Measurements from ENCODE around the gene COPB2.

The COPB2 gene

GRCh38 chr3:139327231-139327630, 62.2 kb downstream of the COPB2 start:
- DNase-seq (ENCODE audit: low spot score): no peak

DNA sequence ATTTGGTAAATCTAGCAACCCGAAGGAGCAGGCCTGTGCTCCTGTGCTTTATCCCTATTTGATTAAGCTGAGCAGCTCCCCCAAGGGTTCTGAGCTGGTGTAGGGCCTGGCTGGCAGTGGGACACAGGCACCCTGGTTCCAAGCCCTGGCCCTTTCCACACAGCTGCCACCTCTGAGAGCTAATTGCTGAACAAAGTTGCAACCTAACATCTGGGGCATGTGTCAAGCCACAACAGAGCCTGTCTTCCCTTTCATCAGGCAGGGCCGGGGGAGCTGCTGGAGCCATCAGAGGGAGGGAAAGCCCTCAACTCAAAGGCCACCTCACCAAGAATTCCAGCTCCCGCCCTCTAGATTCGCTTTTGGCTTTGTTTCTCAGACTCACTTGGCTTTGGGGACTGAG, 62.7 kb downstream of the COPB2 start:
- DNase-seq (ENCODE audit: low spot score): no peak

DNA sequence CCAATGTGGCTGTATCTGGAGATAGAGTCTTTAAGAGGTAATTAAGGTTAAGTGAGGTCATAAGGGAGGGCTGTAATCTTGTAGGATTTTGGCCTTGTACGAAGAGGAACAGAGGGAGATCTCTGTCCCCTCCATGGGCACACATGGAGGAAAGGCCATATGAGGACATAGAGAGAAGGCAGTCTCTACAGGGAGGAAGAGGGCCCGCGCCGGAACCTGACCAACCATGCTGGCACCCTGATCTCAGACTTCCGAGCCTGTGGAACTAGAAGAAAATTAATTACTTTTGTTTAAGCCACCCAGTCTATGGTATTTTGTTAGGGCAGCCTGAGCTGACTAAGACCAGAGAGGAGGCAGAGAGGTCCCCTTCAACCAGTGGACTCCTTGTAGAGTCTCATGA, 63.3 kb downstream of the COPB2 start:
- DNase-seq (ENCODE audit: low spot score): no peak

DNA sequence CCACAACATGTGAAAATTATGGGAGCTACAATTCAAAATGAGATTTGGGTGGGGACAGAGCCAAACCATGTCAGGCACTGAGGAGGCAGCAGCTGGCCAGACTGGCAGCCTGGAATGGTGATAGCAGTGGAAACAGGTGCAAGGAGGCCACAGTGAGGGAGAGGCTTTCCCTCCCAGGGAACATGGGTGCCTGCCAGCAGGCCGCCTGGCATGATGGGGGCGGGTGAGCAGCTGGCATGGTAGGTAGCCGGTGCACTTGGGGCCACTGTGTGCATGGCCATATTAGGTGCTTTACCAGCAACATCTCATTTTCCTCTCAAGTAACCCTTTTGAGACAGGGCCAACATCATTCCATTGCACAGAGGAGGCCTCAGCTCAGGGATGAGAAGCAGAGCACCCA, 63.9 kb downstream of the COPB2 start:
- DNase-seq (ENCODE audit: low spot score): no peak

DNA sequence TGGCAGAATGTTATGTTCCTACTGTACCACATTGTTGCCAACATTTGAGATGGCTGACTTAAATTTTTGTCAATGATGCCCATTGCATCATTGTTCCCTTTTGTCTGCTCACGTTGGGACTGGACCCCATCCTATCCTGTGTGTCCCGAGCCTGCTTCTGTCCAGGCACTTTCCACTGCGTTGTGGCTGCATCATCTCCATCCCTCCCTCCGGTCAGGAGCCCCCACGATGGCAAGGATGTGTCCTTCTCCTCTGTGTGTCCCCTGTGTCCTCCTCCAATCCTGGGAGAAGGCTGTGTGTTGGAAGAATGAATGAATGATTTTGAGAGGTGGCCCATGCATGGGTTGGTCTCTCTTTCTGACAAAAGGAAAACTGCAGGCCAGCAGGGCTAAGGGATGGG, 65.0 kb downstream of the COPB2 start:
- DNase-seq (ENCODE audit: low spot score): no peak

DNA sequence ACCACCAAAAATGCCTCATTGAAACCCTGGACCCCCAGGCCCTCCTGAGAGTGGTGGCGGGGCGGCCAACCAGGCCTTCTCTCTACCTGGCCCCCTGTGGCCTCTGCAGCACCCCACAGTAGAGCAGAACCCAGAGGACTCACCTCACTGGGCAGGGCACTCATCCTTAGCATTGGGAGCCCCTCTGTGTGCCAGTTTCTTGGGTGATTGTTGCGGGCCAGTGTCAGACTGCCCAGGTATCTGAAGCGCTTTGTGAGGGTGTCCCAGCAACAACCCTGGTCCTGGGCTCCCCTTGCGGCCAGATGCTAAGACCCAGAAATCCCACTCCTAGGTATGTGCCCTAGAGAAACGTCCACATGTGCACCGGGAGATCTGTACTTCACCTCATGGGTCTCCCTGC, 66.3 kb downstream of the COPB2 start:
- no peak for DNase-seq (ENCODE audit: low spot score)

GRCh38 chr3:139322346-139322745, 67.1 kb downstream of the COPB2 start:
- no peak for DNase-seq (ENCODE audit: low spot score)

GRCh38 chr3:139320551-139321309, 68.7 kb downstream of the COPB2 start:
- DNase-seq (ENCODE audit: low spot score): no peak

DNA sequence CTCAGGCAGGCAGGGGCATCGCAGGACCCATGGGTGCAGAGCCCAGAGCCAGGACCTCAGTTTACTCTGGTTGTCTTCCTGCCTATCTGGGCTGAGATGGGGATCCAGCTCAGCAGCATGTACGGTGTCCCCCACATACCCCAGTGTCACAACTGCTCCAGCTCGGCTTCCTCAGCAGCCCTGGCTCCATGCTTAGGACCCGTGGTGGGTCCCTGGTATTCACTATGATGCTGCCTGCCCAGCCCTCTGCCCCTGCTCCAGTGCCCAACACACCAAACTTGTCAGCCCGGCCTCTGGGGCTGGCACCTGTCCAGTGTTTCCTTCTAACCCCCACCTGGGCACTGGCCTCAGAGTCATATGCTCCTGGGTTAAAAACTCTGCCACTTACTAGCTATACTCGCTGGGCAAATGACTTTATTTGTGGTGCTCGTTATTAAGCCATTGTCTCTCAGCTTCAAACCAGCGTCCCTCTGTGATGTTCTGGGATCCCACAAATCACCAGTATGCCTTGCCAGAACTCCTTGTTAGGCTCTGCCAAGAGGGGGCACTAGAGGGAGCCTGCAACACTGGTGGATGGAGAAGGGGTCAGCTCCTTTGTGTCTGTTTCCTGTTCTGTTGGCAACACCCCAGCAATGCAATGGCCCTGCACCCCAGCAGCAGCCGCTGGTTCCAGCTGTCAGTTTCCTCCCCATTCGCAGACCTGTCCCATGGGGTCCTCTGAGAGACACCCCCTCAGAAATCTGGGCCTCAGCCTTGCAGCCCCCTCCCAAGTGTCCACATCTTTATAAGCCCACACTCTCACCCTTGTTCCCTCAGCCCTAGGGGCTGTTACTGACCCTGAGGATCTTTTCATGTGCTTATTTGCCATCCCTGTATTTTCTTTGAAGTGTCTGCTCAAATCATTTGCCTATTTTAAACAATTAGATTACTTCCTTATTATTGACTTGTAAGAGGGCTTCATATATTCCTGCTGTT, 69.7 kb downstream of the COPB2 start:
- DNase-seq (ENCODE audit: low spot score): no peak

DNA sequence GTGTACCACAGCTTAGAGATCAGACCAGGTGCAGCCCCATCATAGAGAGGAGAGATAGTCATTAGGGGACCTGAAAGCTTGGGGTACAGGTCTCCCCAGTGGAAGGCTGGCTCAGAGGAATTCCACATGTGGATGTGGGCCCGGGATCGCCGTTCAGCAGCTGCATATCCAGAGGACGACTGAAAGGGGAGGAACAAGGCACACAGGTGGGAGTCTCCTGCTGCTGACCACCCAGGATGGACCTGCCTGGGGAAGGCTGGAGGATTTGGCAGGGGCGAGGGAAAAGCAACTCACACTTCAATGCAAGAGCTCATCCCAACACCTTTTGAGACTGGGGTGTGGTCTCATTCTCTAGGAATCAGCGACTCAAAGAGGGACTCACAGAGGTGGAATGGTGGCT, 70.6 kb downstream of the COPB2 start:
- no peak for DNase-seq (ENCODE audit: low spot score)

DNA sequence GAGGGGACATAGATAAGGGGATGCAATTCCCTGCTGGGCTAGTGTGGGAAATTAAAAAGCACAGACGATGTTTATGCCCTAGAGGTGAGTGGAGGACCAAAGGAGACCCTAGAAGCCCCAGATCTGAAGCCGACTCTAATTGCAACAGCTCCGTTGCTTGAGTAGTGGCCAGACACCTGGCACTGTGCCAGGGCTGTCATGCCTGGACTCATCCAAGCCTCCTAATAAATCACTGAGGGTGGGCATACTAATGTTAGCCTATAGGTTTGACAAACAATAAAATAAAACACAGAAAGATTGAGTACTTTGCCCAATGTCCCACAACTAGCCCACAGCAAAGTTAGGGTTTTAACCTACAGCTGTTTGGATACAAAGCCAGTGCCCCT, 71.0 kb downstream of the COPB2 start:
- no peak for DNase-seq (ENCODE audit: low spot score)

DNA sequence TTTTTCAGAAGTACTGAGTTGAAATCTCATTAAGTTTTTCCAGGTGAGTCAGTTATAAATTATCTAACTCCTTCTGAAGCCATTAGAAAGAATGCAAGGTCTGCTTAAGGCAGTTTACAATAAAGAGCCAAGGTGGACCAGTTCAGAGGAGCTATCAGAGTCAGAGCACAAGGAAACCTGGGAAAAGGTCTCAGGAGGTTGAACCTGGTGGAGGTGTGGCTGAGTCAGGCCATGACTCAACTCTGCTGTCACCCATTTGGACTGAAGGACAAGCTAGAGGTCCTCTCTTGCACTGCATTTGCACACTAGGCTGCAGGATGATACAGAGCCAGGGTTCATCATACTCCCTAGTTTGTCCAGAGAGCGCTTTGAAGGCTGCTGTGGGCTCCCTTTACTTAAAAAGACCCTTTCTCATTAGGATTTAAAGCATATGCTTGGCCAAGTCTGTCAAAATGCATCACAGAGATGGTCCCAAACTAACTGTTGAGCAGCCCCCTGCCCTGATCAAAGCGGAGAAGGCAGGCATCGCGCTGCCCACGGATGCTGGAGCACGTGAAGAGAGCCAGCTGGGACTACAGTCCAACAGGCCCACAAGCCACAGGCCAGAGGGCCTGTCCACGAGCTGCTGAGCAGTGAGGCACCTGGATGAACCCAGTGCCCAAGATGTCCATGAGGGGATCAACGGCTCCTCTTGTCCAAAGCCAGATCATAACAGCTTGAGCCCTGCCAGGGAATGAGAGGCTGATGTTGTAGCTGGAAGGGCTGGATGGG, 71.6 kb downstream of the COPB2 start:
- DNase-seq (ENCODE audit: low spot score): no peak

GRCh38 chr3:139317215-139317614, 72.2 kb downstream of the COPB2 start:
- DNase-seq (ENCODE audit: low spot score): no peak

- DNase-seq (ENCODE audit: low spot score): no peak
These were observed 75.5 kb downstream of the COPB2 start for GRCh38 chr3:139313921-139314320.

DNA sequence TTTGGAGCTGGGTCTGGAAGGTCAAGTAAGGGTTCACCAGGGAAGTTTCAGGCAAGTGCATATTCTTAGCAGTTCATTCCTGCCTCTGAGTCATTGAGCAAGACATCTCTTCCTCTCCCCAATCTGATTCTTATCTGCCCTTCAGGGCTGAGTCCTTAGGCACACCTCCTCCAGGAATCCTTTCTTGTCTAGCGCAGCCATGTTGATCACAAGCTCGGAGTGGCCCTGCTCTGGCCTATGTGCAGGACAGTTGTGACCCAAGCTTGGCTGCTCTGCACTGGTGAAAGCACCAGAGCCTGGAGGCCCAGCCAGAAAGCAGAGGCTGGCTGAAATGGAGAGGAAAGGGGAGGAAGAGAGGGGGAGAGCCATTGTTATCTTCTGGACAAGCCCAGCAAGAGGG, 76.5 kb downstream of the COPB2 start:
- no peak for DNase-seq (ENCODE audit: low spot score)

- DNase-seq (ENCODE audit: low spot score): no peak
These were observed 77.0 kb downstream of the COPB2 start for GRCh38 chr3:139312416-139312815.

GRCh38 chr3:139311557-139311956, 77.9 kb downstream of the COPB2 start:
- no peak for DNase-seq (ENCODE audit: low spot score)

DNA sequence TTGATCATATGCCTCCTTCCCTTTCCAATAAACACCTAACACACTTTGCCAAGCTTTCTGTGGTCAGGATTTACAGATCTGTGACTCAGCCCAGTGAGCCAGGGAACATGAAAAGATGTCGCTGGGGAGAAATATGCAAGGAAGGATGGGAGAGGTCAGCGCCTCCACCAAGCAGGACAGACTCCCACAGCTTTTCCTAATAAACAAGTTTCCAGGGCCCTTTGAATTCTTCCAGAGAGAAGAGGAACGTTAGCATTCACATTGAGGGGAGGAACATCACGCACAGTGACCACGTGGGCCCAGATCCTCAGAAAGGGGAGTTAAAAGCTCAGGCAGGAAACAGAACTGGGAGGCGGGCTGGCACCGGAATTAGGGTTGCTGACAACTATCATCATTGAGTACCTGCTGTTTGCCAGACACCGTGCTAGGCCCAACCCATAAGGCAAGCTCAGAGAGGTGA, 78.9 kb downstream of the COPB2 start:
- DNase-seq (ENCODE audit: low spot score): no peak

- no peak for DNase-seq (ENCODE audit: low spot score)
These were observed 79.6 kb downstream of the COPB2 start for GRCh38 chr3:139309880-139310279.

GRCh38 chr3:139309061-139309591, 80.3 kb downstream of the COPB2 start:
- DNase-seq (ENCODE audit: low spot score): no peak

GRCh38 chr3:139308560-139308959, 80.9 kb downstream of the COPB2 start:
- DNase-seq (ENCODE audit: low spot score): no peak

All from CD4-positive, alpha-beta T cell treated with Interleukin-6 at 100 ng/mL for 8 hours (primary cell).